ENCODE measurements around the gene ATXN7L1.

ATXN7L1 gene

GRCh38 chr7:105876091-105876963 lies at the start of gene ATXN7L1:
Gene ATXN7L1, minus strand, starts transcription at chr7:105876599. Its CDS starts 41 bp downstream, at chr7:105876558.
- peak; percentile 95 for DNase-seq

- no peak for DNase-seq
Observed at GRCh38 chr7:105926131-105926530, 49.7 kb upstream of the ATXN7L1 start.

DNA sequence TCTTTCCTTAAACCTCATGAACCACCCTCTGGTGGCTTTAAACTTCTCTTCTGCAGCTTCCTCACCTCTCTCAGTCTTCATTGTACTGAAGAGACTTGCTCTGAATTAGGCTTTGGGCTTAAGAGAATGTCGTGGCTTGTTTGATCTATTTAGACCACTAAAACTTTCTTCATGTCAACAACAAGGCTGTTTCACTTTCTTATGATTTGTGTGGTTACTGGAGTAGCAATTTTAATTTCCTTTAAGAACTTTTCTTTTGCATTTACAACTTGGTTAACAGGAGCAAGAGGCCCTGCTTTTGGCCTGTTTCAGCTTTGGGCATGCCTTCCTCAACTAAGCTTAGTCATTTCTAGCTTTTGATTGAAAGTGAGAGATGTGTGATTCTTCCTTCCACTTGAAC lies 48.5 kb upstream of the ATXN7L1 start:
- no peak for DNase-seq

- no peak for DNase-seq
Observed at GRCh38 chr7:105920766-105921165, 44.4 kb upstream of the ATXN7L1 start.

- DNase-seq, result no peak
Observed at GRCh38 chr7:105917659-105918058, 41.3 kb upstream of the ATXN7L1 start.

- DNase-seq, result no peak
Observed at GRCh38 chr7:105916603-105917002, 40.2 kb upstream of the ATXN7L1 start.

DNA sequence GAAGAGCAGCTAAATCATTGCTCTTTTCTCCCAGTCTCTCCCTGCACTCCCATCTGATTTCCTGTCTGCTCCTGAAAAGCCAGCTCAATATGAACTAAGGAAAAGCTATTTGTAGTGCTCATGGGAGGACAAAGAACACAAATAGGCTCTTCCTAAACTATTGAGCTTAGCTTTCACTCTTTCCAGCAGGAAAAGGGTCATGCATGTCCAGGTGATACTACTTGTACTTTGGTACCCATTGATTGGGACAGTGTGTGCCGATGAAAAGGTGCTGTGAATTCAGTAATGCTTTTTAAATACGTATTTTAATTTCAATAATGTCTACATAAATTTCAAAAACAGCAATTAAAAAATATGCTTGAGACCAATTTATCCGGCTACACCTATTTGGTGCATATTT lies 37.5 kb upstream of the ATXN7L1 start:
- DNase-seq, result no peak

DNA sequence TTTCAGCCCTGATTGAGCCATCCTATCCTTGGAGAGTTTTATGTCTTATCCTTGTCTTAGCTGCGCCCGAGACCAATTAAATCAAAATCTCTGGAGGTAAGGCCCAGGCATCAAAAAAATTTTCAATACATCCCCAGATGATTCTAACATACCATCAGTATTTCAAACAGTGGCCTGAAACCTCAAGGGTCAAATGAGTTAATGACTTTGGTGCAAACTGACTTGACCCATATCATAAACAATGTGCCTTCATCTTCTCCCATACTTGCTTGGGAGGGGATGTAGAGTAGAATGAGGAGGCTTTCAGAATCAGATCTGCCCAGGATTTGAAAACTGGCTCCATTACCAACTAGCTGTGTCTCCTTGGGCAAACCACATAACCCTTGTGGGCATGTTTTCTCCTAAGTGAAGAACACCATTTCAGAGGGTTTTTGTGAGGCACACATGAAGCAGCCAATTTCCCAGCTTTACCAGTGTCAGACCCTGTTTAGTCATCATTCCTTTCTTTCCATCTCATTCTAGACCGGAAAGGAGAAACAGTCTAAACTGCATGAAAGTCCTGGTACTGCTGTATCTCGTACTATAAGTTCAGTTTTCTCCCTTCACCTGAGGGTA lies 35.7 kb upstream of the ATXN7L1 start:
- no peak for DNase-seq

DNA sequence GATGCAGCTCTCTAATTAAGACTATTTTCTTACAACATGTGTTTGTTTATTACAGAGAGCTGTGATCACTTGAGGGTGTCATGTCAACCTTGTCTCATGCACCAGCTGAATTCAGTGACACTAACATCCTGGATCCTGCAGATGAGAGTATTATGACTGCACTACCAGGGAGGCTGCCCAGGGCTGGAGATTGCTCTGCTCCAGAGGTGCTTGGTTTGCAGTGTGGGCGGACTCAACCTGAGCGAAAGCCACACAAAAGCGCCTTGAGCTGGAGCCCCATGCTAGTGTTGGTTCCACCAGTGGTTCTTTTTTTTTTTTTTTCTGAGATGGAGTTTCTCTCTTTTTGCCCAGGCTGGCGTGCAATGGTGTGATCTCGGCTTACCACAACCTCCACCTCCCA lies 33.8 kb upstream of the ATXN7L1 start:
- DNase-seq, result no peak

DNA sequence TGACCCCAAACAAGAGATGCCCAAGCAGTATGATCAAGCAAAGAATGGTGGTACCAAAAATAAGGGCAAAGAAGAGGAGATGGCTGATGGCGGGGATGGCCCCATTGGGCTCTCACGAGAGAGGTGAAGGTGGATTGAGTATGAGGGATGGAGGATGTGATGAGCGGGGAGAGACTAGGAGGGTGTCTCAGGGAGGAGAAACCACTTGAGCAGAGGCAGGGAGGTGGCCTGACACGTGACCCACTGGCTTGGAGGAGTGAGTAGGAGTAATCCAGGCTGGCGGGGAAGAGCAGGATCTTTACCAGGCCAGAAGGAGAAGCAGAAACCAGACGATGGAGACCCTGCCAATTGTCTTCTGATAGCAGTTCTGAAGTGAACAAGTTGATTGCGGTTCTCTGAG lies 33.3 kb upstream of the ATXN7L1 start:
- no peak for DNase-seq

DNA sequence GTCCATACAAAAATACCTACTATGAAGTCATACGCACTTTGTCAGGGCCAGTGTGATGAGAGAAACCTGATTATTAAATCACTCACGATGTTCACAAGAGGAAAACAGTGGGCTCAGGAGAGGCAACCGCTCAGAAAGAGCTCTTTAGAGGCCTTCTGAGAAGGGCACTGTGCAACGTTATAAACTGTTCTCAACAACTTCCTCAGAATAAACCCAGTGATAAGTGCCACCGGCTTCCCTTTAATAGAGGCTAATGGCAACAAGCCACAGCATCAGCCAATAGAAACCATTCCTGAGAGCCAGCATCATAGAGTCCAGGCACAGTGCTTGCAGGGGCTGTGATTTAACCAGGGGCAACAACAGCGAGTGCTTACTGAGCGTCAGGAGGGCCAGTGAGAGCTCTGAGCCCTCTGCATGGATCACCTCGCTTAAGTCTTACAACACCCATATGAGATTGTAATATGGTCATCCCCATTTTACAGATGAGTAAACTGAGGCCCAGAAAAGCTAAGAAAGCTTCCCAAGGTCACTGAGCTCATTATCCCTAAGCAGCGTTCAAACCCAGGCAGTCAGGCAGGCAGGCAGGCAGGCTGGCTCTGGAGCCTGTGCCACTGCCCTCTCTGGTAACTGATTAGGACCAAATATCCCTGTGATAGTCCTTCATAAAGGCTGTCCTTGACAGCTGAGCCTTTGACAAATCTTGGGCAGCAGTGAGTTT lies 30.9 kb upstream of the ATXN7L1 start:
- DNase-seq, result no peak

GRCh38 chr7:105906695-105907094 lies 30.3 kb upstream of the ATXN7L1 start:
- DNase-seq, result no peak

DNA sequence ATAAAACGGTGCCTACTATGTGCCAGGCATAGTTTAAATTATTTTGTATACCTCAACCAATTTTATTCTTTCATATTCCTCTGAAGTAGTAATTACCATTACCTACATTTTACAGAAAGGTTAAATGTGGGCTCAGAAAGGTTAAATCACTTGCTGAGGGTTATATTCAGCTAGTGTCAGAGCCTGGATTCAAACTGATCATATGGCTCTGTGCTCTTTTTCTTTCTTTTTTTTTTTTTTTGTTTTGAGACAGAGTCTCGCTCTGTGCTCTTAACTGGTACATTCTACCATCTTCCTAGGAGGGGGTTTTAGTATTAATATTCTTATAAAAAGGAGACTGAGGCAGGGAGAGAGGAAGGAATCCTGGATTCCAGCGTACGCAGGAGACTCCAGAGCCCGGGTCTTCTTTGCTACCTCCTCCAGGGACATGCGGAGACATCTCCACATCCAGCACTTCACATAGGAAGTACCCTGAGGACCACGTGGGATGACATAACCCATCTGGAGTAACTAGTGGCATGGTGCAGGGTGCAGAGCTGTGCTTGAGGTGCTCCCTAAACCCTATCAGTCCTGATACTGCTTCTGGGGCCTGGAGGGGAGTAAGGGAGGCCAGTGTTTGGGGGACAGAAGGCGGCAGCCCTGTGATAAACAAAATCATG lies 29.6 kb upstream of the ATXN7L1 start:
- DNase-seq, result peak; percentile 16

DNA sequence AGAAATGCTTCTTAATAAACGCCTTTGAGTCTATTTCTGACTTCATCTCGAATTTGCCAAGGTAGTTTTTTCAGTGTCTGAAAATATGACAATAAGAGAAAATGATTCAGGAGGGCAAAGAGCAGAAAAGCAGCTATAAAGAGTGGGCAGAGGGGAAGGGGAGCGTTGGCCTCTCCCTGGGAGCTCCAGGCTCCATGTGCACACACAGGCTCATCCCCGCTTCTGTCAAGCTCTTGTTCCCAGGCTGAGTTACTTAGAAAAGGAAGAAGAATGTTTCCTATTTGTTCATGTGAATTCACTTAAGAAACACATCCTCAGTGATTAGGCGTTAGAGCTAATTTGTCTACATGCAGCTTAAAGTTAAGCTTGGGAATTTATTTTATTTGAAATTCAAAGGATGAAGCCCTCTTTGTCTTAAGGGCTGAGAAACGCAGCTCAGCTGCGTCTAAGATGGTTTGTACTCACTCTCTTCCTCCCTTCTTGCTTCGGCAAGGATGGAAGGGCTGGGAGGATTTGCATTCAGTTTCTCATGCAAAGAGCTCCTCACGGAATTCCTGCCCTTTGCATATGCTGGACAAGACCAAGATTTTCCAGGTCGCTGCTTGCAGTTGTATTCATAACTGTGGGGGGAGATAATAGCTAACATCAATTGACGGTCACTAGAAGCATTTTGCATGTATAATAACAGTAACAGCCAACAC lies 29.0 kb upstream of the ATXN7L1 start:
- no peak for DNase-seq

DNA sequence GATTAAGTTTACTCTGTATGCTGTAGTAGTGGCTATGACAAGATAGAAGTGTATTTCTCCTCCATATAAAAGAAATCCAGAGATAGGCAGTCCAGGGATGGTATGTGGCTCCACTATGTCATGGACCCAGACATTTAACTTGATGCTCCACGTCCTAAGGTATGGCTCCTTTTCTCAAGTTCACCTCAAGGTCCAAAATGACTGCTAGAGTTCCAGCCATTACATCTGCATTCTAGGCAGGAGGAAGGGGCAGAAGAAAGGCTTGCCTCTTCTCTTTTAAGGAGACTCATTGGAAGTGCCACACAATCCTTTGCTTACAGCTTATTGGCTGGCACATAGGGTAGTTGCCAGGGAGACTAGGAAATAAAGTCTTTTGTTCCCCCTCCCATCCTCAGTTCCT lies 27.7 kb upstream of the ATXN7L1 start:
- DNase-seq, result no peak

- DNase-seq, result no peak
Observed at GRCh38 chr7:105902325-105902911, 26.0 kb upstream of the ATXN7L1 start.

DNA sequence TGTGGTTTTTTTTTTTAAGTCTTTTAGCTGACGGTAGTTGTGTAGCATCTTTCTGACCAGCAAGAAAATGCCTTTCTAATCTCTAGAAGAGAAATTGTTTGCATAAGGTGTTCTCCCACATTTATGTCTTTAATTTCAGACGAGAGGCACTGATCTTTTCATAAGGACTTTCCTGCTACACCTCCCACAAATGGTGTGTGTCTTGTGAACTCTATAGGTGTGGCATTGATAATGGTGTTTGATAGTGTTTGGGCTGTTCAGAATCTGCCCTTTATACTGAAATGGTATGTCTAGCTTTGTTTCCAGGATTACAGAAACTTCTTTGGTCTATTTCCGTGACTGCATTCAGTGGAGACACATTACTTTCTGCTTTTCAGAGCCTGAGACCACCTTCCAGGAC lies 21.6 kb upstream of the ATXN7L1 start:
- DNase-seq, result no peak

GRCh38 chr7:105896407-105896911 lies 20.1 kb upstream of the ATXN7L1 start:
- DNase-seq, result no peak

DNA sequence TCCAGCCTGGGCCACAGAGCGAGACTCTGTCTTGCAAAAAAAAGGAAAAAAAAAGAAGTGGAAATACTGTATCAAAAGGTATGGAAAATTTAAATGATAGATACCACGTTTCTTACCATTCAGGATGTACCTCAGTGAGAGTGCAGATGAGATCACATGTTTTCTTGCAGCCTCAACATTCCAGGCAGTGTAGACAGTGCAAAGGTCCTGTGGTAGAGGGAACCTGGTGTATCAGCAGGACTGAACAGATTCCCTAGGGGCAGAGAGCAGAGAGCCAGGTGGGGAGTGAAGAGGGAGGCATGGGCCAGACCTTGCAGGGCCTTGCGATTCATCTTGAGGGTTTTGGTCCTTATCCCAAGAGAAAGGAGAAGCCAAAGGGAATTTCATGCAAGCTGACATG lies 17.7 kb upstream of the ATXN7L1 start:
- no peak for DNase-seq

- no peak for DNase-seq
Observed at GRCh38 chr7:105892387-105892786, 16.0 kb upstream of the ATXN7L1 start.

DNA sequence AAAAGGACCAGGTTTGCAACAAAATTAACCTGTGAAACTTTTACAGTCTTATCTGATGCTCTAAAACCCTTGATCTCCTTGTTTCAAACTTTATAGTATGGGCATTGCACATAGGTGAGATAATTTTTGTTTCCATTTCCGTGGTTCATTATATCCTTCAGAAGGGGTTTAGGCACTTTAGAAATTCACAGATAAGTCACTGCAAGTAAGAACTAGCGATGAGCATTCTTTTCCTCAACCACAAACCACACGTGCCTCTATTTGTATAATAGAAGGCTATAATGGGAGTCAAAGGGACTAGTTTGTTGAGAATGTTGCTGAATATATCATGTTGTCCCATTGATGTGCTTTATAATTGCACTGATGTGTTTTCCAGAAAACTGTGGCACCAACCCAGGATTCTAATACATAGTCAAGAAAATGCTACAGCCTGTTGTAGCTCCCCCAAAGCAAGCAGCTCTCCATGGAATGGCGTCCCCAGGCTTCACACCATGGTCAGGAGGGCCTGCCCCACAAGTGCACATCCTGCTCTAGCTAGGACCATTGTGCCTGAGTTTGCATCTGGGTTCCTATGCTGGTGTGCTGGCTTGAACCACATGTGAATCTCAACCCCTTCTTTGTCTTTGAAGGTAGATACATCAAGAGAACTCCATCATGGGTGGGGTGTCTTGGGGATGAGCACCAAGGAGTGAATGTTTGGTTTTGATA lies 14.0 kb upstream of the ATXN7L1 start:
- DNase-seq, result no peak

Measured in NCI-H226 (cell line).